VCaP (cell line): ENCODE data around the gene HBB.

Experiments
- H3K27ac ChIP-seq: fragments of 450-650 bp; 2 replicates; pipeline ENCODE4 v1.5.1; 2017
- TF ChIP-seq, protein P1 (sequence below): fragments of 450-650 bp; conservative IDR thresholded peaks from 2 replicates; pipeline ENCODE4 v1.5.1; 2017; ENCODE audit warnings: mild to moderate bottlenecking, moderate library complexity

The HBB gene

DNA sequence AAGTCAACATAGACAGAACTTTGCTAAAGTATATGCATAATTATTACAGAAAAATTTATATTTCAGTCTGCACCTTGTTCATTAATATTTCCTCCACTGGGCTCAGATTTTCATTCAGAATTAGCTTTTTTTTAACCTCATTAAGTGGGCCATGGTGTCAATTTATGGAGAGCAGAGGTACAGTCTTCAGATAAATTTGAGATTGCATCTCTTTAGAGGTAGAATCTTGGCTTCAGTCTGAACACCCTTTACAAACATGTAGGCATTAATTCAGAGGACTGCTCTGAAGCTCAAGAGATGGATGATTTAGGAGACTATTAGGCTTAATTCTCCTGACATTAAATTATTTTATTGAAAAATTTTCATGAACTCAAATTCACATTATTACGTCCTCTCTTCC lies 3.4 kb upstream of the HBB start:
- TF ChIP-seq, protein P1, sequence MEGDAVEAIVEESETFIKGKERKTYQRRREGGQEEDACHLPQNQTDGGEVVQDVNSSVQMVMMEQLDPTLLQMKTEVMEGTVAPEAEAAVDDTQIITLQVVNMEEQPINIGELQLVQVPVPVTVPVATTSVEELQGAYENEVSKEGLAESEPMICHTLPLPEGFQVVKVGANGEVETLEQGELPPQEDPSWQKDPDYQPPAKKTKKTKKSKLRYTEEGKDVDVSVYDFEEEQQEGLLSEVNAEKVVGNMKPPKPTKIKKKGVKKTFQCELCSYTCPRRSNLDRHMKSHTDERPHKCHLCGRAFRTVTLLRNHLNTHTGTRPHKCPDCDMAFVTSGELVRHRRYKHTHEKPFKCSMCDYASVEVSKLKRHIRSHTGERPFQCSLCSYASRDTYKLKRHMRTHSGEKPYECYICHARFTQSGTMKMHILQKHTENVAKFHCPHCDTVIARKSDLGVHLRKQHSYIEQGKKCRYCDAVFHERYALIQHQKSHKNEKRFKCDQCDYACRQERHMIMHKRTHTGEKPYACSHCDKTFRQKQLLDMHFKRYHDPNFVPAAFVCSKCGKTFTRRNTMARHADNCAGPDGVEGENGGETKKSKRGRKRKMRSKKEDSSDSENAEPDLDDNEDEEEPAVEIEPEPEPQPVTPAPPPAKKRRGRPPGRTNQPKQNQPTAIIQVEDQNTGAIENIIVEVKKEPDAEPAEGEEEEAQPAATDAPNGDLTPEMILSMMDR: no peak
- H3K27ac ChIP-seq: no peak overlapping the region

- no peak overlapping the region for H3K27ac ChIP-seq
- TF ChIP-seq, protein P1: no peak
Measured at GRCh38 chr11:5229796-5230195, 2.9 kb upstream of the HBB start.

- TF ChIP-seq, protein P1: no peak
- no peak overlapping the region for H3K27ac ChIP-seq
Measured at GRCh38 chr11:5229356-5229755, 2.5 kb upstream of the HBB start.

DNA sequence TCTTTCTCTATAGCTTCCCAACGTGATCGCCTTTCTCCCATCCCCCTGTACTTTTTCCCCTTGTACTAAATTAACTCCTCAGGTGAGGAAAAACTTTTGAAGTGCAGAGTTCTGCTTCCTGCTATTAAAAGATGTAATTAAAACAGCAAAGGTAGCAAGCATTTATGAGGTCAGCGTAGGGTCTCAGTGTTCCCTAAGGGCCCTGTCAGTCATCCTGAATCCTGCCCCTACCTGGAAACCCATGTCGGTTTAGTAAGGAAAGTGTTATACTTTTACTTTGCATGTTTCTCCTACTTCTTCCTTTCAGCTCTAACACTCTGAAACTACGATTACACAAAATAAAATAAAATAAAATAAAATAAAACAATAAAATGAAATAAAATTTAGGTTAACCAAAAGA lies 1.3 kb upstream of the HBB start:
- TF ChIP-seq, protein P1: no peak

GRCh38 chr11:5227681-5228080 lies 810 bp upstream of the HBB start:
- TF ChIP-seq, protein P1: no peak
- no peak overlapping the region for H3K27ac ChIP-seq

More for the DNA sequence above, 1.3 kb upstream of the HBB start:
- H3K27ac ChIP-seq: no peak overlapping the region

- TF ChIP-seq, protein P1: no peak
- no peak overlapping the region for H3K27ac ChIP-seq
Measured at GRCh38 chr11:5225480-5225871, 1.4 kb downstream of the HBB start.

GRCh38 chr11:5224538-5225479 lies 2.1 kb downstream of the HBB start:
- TF ChIP-seq, protein P1: no peak

More at GRCh38 chr11:5224538-5225479, 2.1 kb downstream of the HBB start:
- H3K27ac ChIP-seq: no peak overlapping the region
